ENCODE measurements around the gene CACNA1I. TPM values are rescaled to one million over a fixed set of nuclear protein-coding genes. Genes with fewer than 3 reads are reported as not detected.

The CACNA1I gene
- total and polyA plus RNA-seq, 7 donors: 0.01 to 0.14 (median 0.04) TPM; not detected in 2

DNA sequence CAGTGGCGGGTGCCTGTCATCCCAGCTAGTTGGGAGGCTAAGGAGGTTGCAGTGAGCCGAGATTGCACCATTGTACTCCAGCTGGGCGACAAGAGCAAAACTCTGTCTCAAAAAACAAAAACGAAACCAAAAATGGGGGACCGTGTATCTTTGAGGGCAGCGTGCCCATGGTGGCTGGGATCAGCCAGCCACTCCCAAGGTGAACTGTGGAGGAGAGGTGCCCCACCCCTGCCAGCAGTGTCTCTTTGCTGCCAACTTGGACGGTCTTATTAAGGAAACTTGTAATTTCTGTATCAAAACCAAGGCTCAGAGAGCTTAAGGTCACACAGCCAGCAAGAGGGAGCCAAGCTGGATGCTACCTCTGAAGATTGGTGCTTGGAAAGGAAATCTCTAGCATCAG lies 147.7 kb downstream of the CACNA1I start:
- Histone ChIP-seq H3K4me1 (no peaks in the 10 kb centered on the region), H3K9me3 (no peaks in the 10 kb centered on the region), H3K27ac (no peak overlapping the region), H3K4me3 (no peak overlapping the region), H3K36me3 (ENCODE audit: insufficient read depth in 1 of 2, low read depth in 1 of 2) (no peaks in the 10 kb centered on the region), H3K27me3 (ENCODE audit: insufficient read depth in 3 of 3, low read length in 2 of 3) (no peaks in the 10 kb centered on the region)
- 66 to 77% (median 71%) methylated on average over 7 of the region's 7 CpGs for WGBS, 3 donors
- DNase-seq: no peak
- TF ChIP-seq, protein P1, sequence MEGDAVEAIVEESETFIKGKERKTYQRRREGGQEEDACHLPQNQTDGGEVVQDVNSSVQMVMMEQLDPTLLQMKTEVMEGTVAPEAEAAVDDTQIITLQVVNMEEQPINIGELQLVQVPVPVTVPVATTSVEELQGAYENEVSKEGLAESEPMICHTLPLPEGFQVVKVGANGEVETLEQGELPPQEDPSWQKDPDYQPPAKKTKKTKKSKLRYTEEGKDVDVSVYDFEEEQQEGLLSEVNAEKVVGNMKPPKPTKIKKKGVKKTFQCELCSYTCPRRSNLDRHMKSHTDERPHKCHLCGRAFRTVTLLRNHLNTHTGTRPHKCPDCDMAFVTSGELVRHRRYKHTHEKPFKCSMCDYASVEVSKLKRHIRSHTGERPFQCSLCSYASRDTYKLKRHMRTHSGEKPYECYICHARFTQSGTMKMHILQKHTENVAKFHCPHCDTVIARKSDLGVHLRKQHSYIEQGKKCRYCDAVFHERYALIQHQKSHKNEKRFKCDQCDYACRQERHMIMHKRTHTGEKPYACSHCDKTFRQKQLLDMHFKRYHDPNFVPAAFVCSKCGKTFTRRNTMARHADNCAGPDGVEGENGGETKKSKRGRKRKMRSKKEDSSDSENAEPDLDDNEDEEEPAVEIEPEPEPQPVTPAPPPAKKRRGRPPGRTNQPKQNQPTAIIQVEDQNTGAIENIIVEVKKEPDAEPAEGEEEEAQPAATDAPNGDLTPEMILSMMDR (IDR thresholded peaks at IDR 0.05): no peak
- intact Hi-C loops (cut with DNase I): no loop called here
- ATAC-seq: no peak

DNA sequence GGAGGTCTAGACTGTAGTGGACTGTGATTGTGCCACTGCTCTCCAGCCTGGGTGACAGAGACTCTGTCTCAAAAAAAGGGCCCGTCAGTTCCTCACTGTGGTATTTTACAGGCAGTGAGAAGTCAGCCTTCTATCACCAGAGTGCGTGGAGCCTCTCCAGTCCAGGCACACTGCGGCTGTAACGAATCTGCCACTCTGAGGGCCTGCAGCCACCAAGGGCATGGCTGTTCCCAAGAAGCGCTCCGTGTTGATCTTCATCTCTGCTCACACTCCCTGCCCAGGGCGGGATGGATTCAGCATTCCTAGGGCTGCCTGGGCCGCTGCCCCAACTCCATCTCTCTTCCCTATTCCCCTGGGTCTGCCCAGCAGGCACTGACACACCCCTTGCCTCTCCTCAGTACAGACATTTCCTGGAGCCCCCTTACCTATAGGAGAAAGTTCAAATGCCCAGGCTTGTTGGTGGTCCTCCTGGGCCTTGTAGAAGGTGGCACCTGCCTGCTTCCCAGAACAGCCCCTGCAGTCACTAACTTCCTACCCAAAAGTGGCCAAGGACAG lies 148.4 kb downstream of the CACNA1I start:
- ATAC-seq (no peak), DNase-seq (no peak)
- H3K9me3 ChIP-seq: no peaks in the 10 kb centered on the region
- no peaks in the 10 kb centered on the region for H3K4me1 ChIP-seq
- 88 to 94% (median 91%) methylated on average over 8 of the region's 8 CpGs for WGBS, 3 donors
- TF ChIP-seq, protein P1 (IDR thresholded peaks at IDR 0.05): no peak
- intact Hi-C loops (cut with DNase I): no loop called here
- no peaks in the 10 kb centered on the region for H3K36me3 ChIP-seq (ENCODE audit: insufficient read depth in 1 of 2, low read depth in 1 of 2)
- no peak overlapping the region for H3K27ac ChIP-seq
- no peak overlapping the region for H3K4me3 ChIP-seq
- no peaks in the 10 kb centered on the region for H3K27me3 ChIP-seq (ENCODE audit: insufficient read depth in 3 of 3, low read length in 2 of 3)

DNA sequence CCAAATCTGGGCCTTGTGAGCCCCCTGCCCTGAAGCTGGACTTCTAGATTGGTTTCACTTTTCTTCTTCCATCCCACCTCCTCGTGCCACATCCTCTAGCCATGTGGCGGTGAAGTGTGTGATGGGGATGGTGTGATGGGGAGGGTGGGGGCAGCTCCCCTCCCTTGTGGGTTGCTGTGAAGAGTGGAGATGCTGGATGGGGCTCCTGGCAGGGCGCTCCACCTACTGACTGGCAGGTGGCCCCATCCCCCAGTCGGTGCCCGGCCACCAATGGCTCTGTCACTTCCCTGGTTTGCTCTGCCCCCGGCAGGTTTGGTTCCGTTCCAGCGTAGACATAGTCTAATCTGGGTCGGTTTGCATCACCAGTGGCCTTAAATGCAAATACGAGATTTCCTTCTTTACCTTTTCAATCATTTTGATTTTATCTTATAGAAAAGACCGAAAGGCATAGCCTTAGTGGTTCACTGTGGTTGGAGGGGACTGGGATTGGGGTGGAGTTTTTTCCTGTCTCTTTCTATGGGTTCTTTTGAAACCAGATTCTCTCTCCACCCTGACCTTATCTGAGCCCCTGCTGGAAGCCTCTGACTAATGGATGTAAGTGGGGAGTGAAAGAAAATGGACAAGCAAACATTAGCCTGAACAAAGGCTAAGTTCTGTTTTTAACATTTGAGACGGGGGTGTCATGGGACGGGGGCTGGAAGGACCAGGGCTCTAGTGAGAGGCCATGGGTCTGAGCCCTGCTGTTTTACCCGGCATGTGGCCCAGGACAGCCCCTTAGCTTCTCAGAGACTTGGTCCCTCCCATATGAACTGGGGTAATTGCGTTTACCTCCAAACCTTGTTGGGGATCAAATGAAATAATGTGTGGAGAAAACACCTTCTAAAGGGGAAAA lies 149.3 kb downstream of the CACNA1I start:
- intact Hi-C loops (cut with DNase I): no loop called here
- ATAC-seq: no peak
- 87 to 91% (median 90%) methylated on average over 15 of the region's 15 CpGs for WGBS, 3 donors
- H3K4me3 ChIP-seq: no peak overlapping the region
- no peak for DNase-seq
- no peaks in the 10 kb centered on the region for H3K36me3 ChIP-seq (ENCODE audit: insufficient read depth in 1 of 2, low read depth in 1 of 2)
- no peaks in the 10 kb centered on the region for H3K4me1 ChIP-seq
- no peak overlapping the region for H3K27ac ChIP-seq
- no peaks in the 10 kb centered on the region for H3K9me3 ChIP-seq
- TF ChIP-seq, protein P1 (IDR thresholded peaks at IDR 0.05): no peak
- H3K27me3 ChIP-seq (ENCODE audit: insufficient read depth in 3 of 3, low read length in 2 of 3): no peaks in the 10 kb centered on the region

DNA sequence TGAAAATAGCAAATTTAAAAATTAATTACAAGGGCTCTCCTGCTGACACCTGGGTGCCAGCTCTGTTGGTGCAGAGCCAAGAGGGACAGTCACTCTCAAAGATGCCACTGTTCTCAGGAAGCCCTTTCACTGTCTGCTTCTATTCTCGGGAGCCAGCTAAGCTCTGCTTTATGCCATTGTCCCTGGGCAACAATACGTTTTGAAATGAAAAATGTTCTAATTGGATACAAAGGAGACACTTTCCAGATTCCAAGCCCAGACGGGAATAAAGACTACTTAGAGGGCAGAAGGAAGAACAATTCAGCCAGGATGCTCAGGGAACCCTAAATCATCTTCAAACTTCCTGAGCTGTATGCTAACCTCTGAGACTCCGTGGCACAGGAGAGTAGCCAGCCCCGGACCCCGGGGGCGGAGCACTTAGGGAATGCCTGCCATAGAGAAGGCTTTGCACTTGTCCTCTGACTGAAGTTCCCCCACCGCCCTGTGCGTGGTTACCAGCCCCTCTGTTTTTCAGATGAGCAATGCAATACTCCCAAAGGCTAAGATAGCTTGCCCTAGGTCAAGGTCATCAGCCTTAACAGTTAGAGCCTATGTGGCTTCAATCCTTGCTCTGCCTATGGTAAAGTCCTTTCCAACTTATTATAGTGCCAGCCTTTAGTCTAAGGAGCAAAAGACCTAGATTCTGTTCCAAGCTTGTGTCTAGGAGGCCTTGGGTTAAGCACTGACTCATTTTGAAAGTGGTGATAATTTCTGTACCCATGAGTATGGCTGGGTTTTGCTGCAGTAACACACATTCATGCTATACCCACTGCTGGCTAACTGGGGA lies 150.9 kb downstream of the CACNA1I start:
- no peaks in the 10 kb centered on the region for H3K4me1 ChIP-seq
- intact Hi-C loops (cut with DNase I): no loop called here
- DNase-seq (no peak), ATAC-seq (no peak)
- no peaks in the 10 kb centered on the region for H3K36me3 ChIP-seq (ENCODE audit: insufficient read depth in 1 of 2, low read depth in 1 of 2)
- no peaks in the 10 kb centered on the region for H3K9me3 ChIP-seq
- no peak overlapping the region for H3K27ac ChIP-seq
- WGBS, 3 donors: 29 to 39% (median 36%) methylated on average over 9 of the region's 9 CpGs
- H3K4me3 ChIP-seq: no peak overlapping the region
- H3K27me3 ChIP-seq (ENCODE audit: insufficient read depth in 3 of 3, low read length in 2 of 3): peaks cover 0 to 5% (median 0%) of the 10 kb centered on the region in 3 donors
- TF ChIP-seq, protein P1 (IDR thresholded peaks at IDR 0.05): no peak

Data from psoas muscle (tissue), 8 donors.